ENCODE measurements around the gene NOS3. TPM values are rescaled to one million over a fixed set of nuclear protein-coding genes. Genes with fewer than 3 reads are reported as not detected.

The NOS3 gene
- total and polyA plus RNA-seq, 9 of the 15 experiments (the other 6 are each of a cell fraction or from before 2014, with no cell fraction given): 1.1 to 121 (median 23.6) TPM

- TF ChIP-seq YY1 (IDR thresholded peaks at IDR 0.05; ENCODE audit: borderline replicate concordance in 1 of 3, control insufficient read depth in 1 of 3, extremely low read depth in 1 of 3, insufficient read depth in 3 of 3, insufficient read length in 1 of 3, insufficient replicate concordance in 2 of 3, low read depth in 1 of 3, low read length in 2 of 3) (peak in 2 of 3 experiments; percentile 63 to 67), REST (IDR thresholded peaks at IDR 0.05; ENCODE audit: borderline replicate concordance) (peak; percentile 83), REST (CRISPR knock-in tag; IDR thresholded peaks at IDR 0.05; ENCODE audit: low read depth) (peak; percentile 14; the same call in 1 of the 2 replicates), SREBF2 (CRISPR knock-in tag; IDR thresholded peaks at IDR 0.05) (0 out of 2 replicates have a peak, but pooled peaks have one; percentile 70), SIN3A (IDR thresholded peaks at IDR 0.05; ENCODE audit: borderline replicate concordance in 2 of 2, control insufficient read depth in 1 of 2, low read depth in 2 of 2, low read length in 2 of 2) (peak in 1 of 2 experiments; percentile 67; a peak in 1 of 4 replicates), ZBTB33 (CRISPR knock-in tag; IDR thresholded peaks at IDR 0.05) (peak; percentile 57; the same call in 1 of the 2 replicates), ZNF785 (CRISPR knock-in tag; IDR thresholded peaks at IDR 0.05) (no peak), TRIM25 (IDR thresholded peaks at IDR 0.05; ENCODE audit: borderline replicate concordance) (peak; percentile 92; the same call in 1 of the 2 replicates), RNF2 (IDR thresholded peaks at IDR 0.05) (peak; percentile 69), ZNF740 (CRISPR knock-in tag; IDR thresholded peaks at IDR 0.05) (peak; percentile 73), ZNF740 (tag; IDR thresholded peaks at IDR 0.05) (no peak), SMARCE1 (IDR thresholded peaks at IDR 0.05) (peak; percentile 94), ZNF212 (CRISPR knock-in tag; IDR thresholded peaks at IDR 0.05) (0 out of 2 replicates have a peak, but pooled peaks have one; percentile 58)
These were observed 27.2 kb downstream of the NOS3 start (continued) for GRCh38 chr7:151017953-151018420.

All from K562 (cell line).